ENCODE measurements around the gene C1QTNF8. TPM values are rescaled to one million over a fixed set of nuclear protein-coding genes. Genes with fewer than 3 reads are reported as not detected.
A peak's percentile ranks its signal among the peaks of the same experiment; 100 is the strongest.

C1QTNF8 gene, protein sequence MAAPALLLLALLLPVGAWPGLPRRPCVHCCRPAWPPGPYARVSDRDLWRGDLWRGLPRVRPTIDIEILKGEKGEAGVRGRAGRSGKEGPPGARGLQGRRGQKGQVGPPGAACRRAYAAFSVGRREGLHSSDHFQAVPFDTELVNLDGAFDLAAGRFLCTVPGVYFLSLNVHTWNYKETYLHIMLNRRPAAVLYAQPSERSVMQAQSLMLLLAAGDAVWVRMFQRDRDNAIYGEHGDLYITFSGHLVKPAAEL
- total RNA-seq (2014; rRNA removed; shearing (Covaris generic)), result not detected in 2 replicates

DNA sequence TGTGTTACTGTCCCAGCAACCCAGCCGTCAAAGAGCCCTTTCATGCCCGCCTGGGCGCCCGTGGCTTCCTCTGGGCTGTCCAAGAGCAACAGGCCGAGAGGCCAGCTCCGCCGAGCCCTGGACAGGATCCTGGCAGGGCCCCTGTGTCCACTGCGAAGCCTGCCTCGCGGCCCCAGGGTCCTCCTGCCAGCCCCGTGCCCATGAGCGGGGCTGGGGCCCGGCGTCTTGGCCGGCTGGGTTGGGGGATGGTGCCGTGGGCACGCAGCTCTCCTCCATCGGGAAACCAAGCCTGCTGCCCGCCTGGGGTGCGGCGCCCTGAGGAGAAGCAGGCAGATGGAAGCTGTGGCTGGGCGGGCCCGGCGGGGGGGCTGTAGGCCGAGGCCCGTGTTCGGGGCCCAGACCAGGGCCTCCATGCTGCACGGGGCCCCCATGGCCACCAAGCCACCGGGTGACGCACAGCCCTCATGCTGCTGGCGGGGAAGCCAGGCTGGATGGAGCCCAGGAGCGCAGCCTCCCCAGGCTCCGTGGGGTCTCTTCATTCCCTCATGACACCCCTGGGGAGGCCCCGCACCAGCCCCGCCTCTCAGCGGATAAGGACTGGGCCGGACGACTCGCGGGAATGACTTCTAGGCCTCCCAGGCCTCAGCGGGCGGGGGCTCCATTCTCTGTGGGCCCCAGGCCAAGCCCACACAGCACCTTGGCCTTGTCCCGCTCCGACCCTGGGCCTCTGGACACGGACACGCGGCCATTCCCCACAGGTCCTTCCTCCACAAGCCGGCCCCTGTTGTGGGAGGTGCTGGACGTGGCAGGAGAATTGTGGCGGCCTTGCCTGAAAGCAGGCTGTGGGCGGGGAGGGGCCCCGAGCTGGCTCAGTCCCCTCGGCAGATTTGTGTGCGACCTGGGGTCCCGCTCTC, at the start of gene C1QTNF8:
TSS of gene C1QTNF8 (minus strand) at position 76 of the 914 bp plus-strand sequence. CDS start 1,322 bp downstream, outside the sequence.
- DNase-seq (ENCODE audit: low read depth), result no peak

DNA sequence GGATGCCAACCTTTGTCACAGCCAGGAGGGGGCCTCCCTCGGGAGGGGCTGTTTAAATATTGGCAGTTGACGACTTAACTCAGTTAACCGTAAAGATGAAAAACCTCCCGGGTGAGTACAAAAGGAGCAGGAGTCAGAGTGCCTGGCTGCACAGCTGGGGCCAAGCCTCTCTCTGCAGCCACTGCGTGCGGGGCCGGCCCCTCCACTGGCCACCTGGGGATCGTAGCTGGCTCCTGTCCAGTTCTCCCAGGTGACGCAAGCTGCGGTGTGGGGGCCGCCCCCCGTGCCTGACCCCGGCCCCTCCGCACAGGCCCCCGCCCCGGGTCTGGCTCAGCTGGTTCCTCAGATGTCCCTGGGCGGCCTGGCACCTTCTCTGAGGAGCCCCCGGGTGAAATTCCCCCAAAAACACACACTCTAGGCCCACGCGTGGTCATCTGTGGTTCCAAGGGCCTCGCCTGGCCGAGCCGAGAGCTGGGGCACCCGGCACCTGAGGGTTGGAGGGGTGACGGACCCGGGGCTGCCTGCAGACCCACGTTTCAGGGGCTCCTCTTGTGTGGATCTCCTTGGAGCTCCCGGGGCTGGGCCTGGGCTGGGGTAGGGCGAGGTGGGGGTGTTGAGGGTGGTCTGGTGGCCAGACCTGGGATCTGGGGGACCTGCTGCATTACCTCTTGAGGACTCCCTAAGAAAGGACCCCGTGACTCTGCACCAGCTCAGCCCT, 49.5 kb upstream of the C1QTNF8 start:
- DNase-seq (ENCODE audit: low read depth), result no peak

DNA sequence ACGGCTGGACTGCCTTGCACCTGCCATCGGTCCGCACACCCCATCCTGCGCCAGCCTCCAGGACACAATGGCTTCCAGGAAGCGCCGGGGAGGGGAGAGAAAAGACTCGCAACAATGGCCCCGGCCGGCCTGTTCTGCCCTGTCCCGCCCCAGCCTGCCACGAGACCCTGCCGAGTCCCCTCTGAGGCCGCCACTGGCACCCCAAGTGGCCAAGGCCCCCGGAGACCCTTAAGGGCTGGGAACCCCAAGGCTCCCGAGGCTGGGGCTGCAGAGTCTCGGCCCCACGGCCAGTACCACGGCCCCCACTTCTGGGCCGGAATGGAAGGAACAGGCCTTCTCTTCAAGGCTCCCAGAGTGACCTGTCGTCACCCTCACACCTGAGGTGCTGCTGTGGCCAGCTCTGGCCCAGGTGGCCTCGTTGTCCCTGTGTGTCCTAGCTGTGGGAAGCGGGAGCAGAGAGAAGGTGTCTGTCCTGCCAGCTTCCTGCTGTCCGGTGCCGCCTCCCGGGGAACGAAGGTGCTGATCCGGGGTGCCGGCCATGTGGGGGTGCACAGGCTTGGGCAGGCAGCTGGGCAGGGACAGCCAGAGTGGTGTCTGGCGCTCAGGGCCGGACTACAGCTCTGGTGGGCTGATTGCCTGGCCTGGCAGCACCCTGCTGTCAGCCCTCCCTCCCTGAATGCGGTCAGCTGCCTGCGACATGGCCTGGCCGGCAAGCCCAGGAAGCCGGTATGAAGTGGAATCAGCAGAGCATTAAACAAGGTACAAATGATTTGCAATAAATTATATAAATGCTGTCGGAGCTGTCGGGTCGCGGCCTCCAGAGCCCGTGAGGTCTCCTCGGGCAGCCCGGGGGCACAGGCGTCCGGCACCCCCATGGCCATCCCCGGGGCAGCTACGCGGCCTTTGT, 48.7 kb upstream of the C1QTNF8 start:
- DNase-seq (ENCODE audit: low read depth), result no peak

DNA sequence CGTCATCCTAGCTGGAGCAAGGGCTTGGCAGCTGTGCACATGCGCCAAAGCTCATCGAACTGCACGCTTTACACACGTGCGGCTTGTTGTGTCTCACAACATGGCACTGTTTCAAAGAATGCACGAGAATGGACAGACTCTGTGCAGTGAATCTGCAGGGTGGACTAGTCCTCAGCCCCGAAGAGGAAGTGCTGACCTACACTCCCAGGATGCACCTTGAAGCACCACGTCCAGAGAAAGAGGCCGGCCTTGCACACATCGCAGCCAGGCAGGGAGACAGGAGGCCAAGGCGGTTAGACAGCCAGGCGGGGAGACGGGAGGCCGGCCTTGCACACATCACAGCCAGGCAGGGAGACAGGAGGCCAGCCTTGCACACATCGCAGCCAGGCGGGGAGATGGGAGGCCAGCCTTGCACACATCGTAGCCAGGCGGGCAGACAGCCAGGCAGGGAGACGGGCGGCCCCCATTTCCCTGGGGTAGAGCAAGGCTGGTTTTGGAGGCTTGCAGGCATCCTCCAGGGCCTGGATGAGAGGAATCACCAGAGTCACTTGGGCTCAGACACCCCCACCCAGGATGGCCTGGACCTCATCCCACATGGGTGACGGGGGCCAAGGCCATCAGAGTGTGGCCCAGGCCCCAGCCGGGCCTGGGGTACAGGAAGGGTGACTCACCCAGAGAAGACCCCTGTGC, 47.9 kb upstream of the C1QTNF8 start:
- no peak for DNase-seq (ENCODE audit: low read depth)

DNA sequence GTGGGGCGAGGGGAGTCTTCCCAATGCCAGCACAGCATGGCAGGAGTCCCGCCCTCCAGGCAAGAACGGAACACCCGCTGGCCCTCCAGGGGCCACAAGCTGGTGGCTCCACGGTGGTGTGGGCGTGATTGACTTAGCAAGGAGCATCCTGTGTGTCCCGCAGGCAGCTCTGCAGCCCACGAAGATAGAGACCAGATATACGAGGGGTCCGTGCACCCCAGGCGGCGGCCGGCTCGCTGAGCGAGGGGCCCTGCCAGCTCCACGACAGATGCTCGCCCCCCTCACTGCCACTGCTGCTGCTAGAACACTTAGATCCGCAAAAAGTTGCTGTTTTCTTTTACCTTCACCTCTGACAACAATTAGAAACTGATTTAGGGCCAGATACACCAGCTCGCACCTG, 46.9 kb upstream of the C1QTNF8 start:
- DNase-seq (ENCODE audit: low read depth), result no peak

DNA sequence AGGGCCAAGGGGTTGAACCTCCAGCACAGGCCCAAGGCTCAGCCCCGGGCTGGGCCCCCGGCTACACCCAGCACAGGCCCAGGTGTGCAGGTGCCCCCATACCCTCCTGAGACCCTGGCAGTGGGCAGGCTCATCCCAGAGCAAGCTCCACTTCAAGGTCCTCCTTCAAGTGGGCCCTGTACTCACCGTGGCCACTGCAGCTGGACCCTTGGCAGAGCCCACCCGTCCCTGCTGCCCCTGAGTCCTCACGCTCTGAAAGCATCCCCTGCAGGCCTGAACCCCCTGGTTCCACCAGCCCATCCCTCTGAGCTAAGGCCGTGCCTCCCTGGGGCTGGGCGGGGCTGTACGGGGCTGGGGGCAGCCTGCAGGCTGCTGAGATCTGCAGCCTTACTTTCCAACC, 45.7 kb upstream of the C1QTNF8 start:
- no peak for DNase-seq (ENCODE audit: low read depth)

DNA sequence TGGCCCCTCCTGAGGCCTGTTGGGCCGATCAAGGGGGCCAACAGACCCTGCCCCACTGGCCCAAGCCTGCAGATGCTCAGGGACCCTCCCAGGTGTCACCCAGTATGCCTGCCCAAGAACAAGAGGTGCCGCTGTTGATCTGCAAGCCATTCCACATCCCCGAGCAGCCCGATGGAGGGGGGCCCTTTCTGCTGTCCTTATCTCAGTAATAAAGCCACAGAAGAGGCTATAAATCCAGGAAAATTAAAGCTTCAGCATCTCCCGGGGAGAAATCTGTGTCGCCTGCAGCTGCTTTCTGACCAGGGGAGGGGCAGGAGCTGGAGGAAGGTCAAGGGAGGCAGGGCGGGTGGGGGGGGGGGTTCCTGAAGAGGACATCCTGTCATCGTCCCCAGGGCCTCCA, 45.1 kb upstream of the C1QTNF8 start:
- DNase-seq (ENCODE audit: low read depth), result no peak

DNA sequence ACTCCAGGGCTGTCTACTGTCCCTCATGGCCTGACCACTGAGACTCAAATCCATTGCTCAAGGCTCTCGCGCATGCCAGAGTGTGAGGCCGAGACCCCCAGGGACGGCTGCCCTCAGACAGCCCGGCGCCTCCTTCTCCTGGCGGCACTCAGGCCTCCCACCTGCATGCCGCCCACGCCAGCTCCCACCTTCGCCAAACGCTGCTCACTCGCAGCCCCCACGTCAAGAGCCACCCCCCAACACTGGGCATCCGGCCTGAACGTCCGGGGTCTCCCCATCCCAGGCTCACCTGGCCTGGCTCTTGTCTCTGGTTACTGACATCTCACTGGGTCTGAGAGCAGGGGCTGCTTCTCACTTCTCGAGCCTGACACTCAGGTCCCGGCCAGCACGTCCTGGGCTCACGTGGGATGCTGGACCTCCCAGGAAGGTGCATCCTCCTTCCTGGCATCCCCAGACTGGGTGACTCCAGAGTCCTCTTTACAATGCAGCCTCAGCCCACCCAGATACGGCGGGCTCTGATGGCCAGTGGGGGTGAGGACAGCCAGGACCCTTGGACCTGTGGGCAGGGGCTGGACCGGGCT, 44.6 kb upstream of the C1QTNF8 start:
- no peak for DNase-seq (ENCODE audit: low read depth)

DNA sequence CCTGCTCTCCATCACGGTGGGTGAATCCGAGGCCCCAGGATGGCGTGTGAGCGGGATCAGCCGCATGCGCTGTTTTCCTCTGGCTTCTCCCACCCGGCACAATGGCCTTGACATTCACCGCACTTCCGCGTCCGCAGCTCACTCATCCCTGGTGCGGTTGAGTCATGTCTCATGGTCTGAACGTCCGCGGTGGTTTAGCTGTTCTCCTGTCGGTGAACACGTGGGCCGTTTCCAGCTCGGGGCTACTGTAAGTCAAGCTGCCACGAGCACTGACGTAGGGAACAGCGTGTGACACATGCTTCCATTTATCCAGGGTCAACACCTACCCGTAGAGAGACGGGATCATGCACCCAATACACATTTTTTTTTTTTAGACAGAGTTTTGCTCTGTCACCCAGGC, 41.6 kb upstream of the C1QTNF8 start:
- DNase-seq (ENCODE audit: low read depth), result peak; percentile 90

DNA sequence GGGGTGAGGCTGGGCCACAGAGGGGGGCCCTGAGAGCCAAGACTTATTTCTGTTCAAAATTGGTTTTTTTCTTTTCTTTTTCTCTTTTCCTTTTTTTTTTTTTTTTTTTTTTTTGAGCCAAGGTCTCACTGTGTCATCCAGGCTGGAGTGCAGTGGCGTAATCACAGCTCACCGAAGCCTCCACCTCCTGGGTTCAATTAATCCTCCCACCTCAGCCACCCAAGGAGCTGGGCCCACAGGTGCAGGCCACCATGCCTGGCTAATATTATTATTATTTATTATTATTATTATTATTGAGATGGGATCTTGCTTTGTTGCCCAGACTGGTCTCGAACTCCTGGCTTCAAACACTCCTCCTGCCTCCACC, 39.4 kb upstream of the C1QTNF8 start:
- DNase-seq (ENCODE audit: low read depth), result no peak

DNA sequence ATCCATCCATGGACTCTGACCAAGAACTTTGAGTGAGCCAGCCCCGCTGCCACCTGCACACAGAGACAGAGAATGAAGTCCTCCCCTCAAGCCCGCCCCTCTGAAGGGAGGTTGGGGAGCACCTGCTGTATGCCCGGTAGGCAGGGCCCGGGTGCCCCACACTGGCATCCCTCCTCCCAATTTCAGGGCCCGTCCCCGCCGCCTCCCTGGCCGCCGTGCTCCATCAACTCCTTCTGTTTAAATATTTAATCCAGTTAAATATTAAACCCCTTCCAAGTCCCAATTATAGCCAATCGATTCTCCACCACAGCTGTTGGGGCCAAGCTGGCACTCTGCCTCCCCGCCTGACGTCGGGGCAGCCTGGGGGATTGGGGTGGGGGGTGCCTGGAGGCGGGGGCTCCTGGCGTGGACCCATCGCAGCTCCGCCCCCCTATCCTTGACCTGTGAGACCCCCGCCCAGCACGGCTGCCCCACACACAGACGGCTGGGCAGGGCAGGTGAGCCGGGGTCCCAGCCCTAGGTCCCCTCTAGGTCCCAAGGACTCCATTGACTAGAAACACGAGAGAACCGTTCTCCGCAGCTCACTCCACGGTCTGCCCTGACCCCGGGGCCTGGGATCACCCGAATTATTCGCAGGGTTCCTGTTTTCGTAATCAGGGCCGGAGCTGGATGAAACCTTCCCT, 38.9 kb upstream of the C1QTNF8 start:
- no peak for DNase-seq (ENCODE audit: low read depth)

DNA sequence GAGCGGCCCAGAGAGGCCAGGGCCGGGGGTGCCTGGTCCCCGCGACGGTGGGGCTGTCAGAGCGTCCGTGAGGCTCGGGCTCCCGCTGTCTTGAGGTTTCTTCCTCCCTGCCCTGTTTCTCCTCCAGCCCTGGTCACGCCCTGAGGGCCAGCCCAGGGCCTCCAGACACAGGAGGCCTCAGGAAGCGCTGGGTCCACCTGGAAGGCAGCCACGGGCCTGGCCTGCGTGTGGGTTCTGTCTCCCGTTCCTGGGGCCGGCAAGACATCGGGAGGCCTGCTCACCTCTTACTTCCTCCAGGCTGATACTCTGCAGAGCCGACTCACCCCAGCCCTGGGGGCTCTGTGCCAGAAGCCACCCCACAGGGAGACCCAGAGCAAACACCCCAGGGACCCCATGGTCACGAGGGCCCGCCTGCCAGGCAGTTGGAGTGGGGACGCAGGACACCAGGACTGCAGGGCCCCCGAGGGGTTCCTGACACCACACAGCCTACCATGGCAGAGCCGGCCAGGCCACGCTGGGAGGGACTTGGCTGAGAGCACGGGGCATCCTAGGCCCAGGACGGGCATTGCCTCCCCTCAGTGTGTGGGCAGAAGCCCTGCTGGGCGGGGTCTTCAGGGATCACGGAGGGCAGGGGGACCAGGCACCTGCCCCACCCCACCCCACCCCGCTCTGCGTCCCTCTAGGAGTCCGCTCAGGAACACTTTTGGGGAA, 37.9 kb upstream of the C1QTNF8 start:
- no peak for DNase-seq (ENCODE audit: low read depth)

DNA sequence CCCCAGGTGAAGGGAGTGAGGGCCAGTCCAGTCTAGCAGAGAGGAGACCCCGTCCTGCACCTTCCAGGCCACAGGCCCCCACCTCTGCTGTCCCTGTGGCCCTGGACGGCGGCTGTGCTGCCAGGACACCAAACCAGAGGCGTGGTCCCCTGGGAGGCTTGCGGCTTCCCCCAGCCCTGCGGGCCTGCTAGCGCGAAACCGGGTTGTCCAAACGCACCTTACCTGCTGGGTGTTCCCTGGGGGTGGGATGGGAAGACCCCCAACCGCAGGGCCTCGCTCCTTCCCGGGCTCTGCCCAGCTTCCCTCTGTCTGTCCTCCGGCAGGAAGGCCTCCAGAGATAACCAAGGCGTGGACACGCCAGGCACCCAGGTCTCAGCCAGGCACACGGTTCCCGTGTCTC, 37.2 kb upstream of the C1QTNF8 start:
- no peak for DNase-seq (ENCODE audit: low read depth)

DNA sequence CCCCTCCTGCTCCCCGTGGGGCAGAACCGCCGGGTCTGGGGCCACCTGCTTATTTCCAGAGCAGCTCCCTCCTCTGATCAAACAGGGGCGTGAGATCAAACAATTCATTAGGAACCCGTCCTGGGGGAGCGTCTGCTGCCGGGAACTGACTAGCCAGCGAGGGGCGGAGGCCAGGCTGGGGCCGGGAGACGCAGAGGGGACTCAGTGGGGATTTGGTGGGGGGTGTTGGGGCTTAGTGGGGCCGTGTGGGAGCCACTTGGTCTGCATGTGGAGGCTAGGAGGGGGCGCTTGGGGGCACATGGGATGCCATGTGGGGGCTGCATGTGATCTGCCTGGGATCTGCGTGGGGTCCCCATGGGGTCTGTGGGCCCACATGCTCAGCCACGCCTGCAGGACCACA, 36.4 kb upstream of the C1QTNF8 start:
- no peak for DNase-seq (ENCODE audit: low read depth)

DNA sequence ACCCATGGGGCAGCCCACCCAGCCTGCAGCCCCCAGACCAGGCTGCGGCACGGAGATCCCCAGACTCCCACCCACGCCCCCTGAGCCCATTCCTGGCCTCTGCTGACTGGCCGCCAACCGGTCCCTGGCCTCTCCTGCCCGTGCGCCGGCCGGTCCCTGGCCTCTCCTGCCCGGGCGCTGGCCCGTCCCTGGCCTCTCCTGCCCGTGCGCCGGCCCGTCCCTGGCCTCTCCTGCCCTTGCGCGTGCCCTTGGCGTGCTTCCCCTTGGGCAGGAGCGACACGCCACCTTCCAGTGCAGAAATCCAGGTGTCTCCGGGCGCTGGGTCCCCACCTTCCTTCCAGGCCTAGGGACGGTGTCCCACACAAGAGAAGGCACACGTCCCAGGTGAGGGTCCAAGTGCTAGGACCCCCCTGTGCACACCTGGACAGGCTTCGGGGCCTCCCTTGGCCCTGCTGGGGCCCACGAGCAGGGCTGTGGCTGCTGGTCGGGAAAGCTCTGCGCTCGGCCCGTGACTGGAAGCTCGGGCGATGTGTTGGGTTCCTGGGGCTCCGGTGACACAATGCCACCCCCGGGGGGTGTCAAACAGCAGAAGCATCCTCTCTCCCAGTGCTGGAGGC, 35.4 kb upstream of the C1QTNF8 start:
- no peak for DNase-seq (ENCODE audit: low read depth)

DNA sequence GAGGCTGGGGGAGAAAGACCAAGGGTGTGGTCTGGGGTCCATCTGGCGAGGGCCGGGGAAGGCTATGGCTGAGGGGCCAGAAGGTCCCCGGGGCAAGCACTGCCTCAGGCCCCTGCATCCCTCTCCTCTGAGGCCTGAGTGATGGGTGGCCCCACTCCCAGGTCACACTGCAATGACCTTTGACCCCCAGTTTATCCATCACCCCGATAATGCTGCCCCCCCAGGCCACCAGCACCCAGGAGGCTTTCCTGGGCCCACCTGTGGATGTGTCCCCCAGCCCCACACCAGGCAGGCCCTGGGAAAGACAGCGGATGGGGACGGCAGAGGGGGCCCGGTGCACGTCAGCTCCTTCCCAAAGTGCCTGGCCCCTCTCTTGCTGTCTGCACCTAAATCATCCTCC, 34.3 kb upstream of the C1QTNF8 start:
- DNase-seq (ENCODE audit: low read depth), result no peak

DNA sequence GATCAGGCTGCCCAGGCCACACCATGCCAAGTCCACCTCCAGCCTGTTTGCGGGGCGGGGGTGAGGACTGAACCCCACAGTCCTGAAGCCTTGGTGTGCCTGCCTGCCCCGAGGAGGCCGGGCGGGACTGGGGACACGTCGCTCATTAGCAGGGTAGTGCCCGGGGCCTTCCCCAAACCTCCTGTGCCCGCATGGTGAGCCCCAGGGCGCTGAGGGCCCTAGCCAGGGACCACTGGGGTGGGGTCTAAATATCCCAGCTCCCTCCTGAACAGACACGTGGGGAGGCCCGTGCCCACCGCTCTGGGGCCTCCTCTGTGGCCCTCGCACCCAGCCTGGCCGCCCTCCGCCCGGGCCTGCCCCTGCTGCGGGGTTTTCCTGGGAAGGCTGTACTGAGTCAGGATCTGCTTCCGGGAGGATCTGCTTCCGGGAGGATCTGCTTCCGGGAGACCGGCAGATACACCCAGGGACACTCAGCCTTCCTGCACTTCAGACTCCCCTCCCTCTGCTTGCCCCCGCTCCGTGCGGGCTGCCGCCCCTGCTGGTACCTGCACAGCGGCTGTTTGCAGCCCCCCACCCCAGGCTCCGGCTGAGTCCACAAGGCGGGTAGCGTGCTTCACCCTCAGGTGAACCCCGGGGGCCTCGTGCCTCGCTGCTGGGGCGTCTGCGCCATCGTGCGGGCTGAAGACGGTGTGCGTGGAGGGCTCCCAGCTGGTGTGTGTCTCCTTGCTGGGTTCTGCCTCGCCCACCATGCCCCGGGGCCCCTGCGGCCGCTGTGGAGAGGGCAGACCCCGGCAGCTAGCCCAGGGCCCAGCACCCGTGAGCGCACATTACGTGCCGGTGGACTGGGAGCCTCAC, 33.3 kb upstream of the C1QTNF8 start:
- no peak for DNase-seq (ENCODE audit: low read depth)
